Measurements from ENCODE around the gene NOS3.

Gene NOS3

GRCh38 chr7:151012031-151012692 lies 21.3 kb downstream of the NOS3 start:
- TF ChIP-seq SIN3A (IDR thresholded peaks at IDR 0.05; ENCODE audit: borderline replicate concordance, insufficient read depth, low read length) (no peak), REST (IDR thresholded peaks at IDR 0.05; ENCODE audit: insufficient read depth in 1 of 2, low read depth in 2 of 2, low read length in 2 of 2) (no peak), POLR2AphosphoS5 (IDR thresholded peaks at IDR 0.05; ENCODE audit: low read depth, low read length) (no peak), FOXP2 (optimal IDR thresholded peaks at IDR 0.05; ENCODE audit: borderline replicate concordance, extremely low read depth, extremely low read length, insufficient read depth) (no peak), TAF1 (IDR thresholded peaks at IDR 0.05; ENCODE audit: borderline replicate concordance, insufficient read depth, low read length) (no peak)

- TF ChIP-seq TAF1 (IDR thresholded peaks at IDR 0.05; ENCODE audit: borderline replicate concordance, insufficient read depth, low read length) (no peak), REST (IDR thresholded peaks at IDR 0.05; ENCODE audit: insufficient read depth in 1 of 2, low read depth in 2 of 2, low read length in 2 of 2) (no peak), FOXP2 (optimal IDR thresholded peaks at IDR 0.05; ENCODE audit: borderline replicate concordance, extremely low read depth, extremely low read length, insufficient read depth) (no peak), POLR2AphosphoS5 (IDR thresholded peaks at IDR 0.05; ENCODE audit: low read depth, low read length) (no peak), SIN3A (IDR thresholded peaks at IDR 0.05; ENCODE audit: borderline replicate concordance, insufficient read depth, low read length) (no peak)
Measured at GRCh38 chr7:151012911-151013347, 22.1 kb downstream of the NOS3 start.

GRCh38 chr7:151013356-151013732 lies 22.5 kb downstream of the NOS3 start:
- TF ChIP-seq TAF1 (IDR thresholded peaks at IDR 0.05; ENCODE audit: borderline replicate concordance, insufficient read depth, low read length) = no peak
- no peak for TF ChIP-seq POLR2AphosphoS5 (IDR thresholded peaks at IDR 0.05; ENCODE audit: low read depth, low read length)
- TF ChIP-seq REST (IDR thresholded peaks at IDR 0.05; ENCODE audit: insufficient read depth in 1 of 2, low read depth in 2 of 2, low read length in 2 of 2) = no peak
- TF ChIP-seq FOXP2 (optimal IDR thresholded peaks at IDR 0.05; ENCODE audit: borderline replicate concordance, extremely low read depth, extremely low read length, insufficient read depth) = no peak
- TF ChIP-seq SIN3A (IDR thresholded peaks at IDR 0.05; ENCODE audit: borderline replicate concordance, insufficient read depth, low read length) = no peak

GRCh38 chr7:151013733-151014497 lies 23.1 kb downstream of the NOS3 start:
- TF ChIP-seq FOXP2 (optimal IDR thresholded peaks at IDR 0.05; ENCODE audit: borderline replicate concordance, extremely low read depth, extremely low read length, insufficient read depth) (no peak), TAF1 (IDR thresholded peaks at IDR 0.05; ENCODE audit: borderline replicate concordance, insufficient read depth, low read length) (no peak), SIN3A (IDR thresholded peaks at IDR 0.05; ENCODE audit: borderline replicate concordance, insufficient read depth, low read length) (no peak), POLR2AphosphoS5 (IDR thresholded peaks at IDR 0.05; ENCODE audit: low read depth, low read length) (no peak), REST (IDR thresholded peaks at IDR 0.05; ENCODE audit: insufficient read depth in 1 of 2, low read depth in 2 of 2, low read length in 2 of 2) (no peak)

All from PFSK-1 (cell line).